T-cell (primary cell): Measurements from ENCODE around the gene CALM1. TPM values are rescaled to one million over a fixed set of nuclear protein-coding genes. Genes with fewer than 3 reads are reported as not detected.

Experiments used
- ATAC-seq, 4 experiments: fragments of 200-7000 bp in 3 of 4; fragments of 150-1000 bp in 1 of 4; cut with Tn5 transposase; replicated peaks in 1 of 4; 1 replicate in 3 of 4; 2 replicates in 1 of 4; pipeline ENCODE4 v1.10.0; 2021; ENCODE audit warnings: moderate library complexity in 3 of 4, mild to moderate bottlenecking in 2 of 4, moderate number of reproducible peaks in 1 of 4
- CTCF ChIA-PET, 2 donors: fragments of 300-600 bp; sonication (Branson Sonifier 250); formaldehyde crosslinking; loops; one replicate each; lab custom pipeline; 2022; ENCODE audit warnings: antibody characterized with exemption in 2 of 2; lab: Charles Lee
- POLR2A ChIA-PET, 2 donors: fragments of 300-600 bp; sonication (Branson Sonifier 250); formaldehyde crosslinking; loops; one replicate each; lab custom pipeline; 2022; ENCODE audit warnings: antibody characterized with exemption in 2 of 2; lab: Charles Lee
- DNase-seq, 35 experiments: peaks; one replicate each; pipeline versions ENCODE4 v3.0.0 to v3.0.0-alpha.2; 2013 to 2023
- H3K27ac ChIP-seq: one replicate; pipeline ENCODE4 v1.5.1; 2013; ENCODE audit warnings: low read length
- H3K27me3 ChIP-seq, 2 experiments: replicated peaks in 1 of 2; 1 replicate in 1 of 2; 2 replicates in 1 of 2; pipeline versions ENCODE4 v1.6.1 to v1.7.0; 2013; ENCODE audit warnings: low read length in 1 of 2, mixed read lengths in 1 of 2; ENCODE audit not compliant: control insufficient read depth in 2 of 2, insufficient read depth in 2 of 2; ENCODE audit errors: extremely low read depth in 1 of 2
- H3K36me3 ChIP-seq, 2 donors: 1 replicate in 1 of 2; 2 replicates in 1 of 2; pipeline versions ENCODE4 v1.6.1 to v1.7.0; 2013; ENCODE audit warnings: low read length in 1 of 2; ENCODE audit not compliant: control insufficient read depth in 2 of 2, insufficient read depth in 1 of 2; ENCODE audit errors: extremely low read depth in 1 of 2
- H3K4me1 ChIP-seq, 2 experiments: 1 replicate in 1 of 2; 2 replicates in 1 of 2; pipeline versions ENCODE4 v1.6.1 to v1.7.0; 2013; ENCODE audit warnings: low read length in 2 of 2, mixed read lengths in 1 of 2; ENCODE audit not compliant: insufficient read depth in 2 of 2, control insufficient read depth in 1 of 2; ENCODE audit errors: extremely low read depth in 1 of 2
- H3K4me3 ChIP-seq, 2 donors: 1 replicate in 1 of 2; 2 replicates in 1 of 2; pipeline versions ENCODE4 v1.5.1 to v1.7.0; 2013; ENCODE audit warnings: mild to moderate bottlenecking in 2 of 2, low read length in 1 of 2, moderate library complexity in 1 of 2; ENCODE audit not compliant: control insufficient read depth in 1 of 2; ENCODE audit errors: extremely low read depth in 1 of 2
- H3K9me3 ChIP-seq: 2 replicates; pipeline ENCODE4 v1.7.0; 2013
- H3K27ac Mint-ChIP-seq, 2 donors: one replicate each; pipeline ENCODE4 v1.8.0; 2020 to 2021; ENCODE audit warnings: mild to moderate bottlenecking in 2 of 2, mixed read lengths in 2 of 2
- H3K27me3 Mint-ChIP-seq, 2 donors: one replicate each; pipeline ENCODE4 v1.8.0; 2021 to 2022; ENCODE audit warnings: mixed read lengths in 2 of 2
- H3K36me3 Mint-ChIP-seq: one replicate; pipeline ENCODE4 v1.8.0; 2021; ENCODE audit warnings: mixed read lengths
- H3K4me1 Mint-ChIP-seq, 3 donors: one replicate each; pipeline ENCODE4 v1.8.0; 2020 to 2022; ENCODE audit warnings: mixed read lengths in 3 of 3, mild to moderate bottlenecking in 1 of 3
- H3K4me3 Mint-ChIP-seq, 3 donors: one replicate each; pipeline ENCODE4 v1.8.0; 2020 to 2022; ENCODE audit warnings: mild to moderate bottlenecking in 3 of 3, mixed read lengths in 3 of 3, moderate library complexity in 3 of 3
- H3K9me3 Mint-ChIP-seq, 3 donors: one replicate each; pipeline ENCODE4 v1.8.0; 2020 to 2022; ENCODE audit warnings: mixed read lengths in 3 of 3
- WGBS: methylation state at CpG from one replicate; pipeline ENCODE4 v1.1.5; 2013; ENCODE audit warnings: missing lambda C conversion rate; ENCODE audit not compliant: insufficient coverage; 5-methylcytosine and 5-hydroxymethylcytosine counted together
- total RNA-seq, 35 experiments: library from RNA in 6 of 35; stranded (reverse) in 6 of 35; fragments of 120-200 nt in 1 of 35; gene quantifications; one replicate each; pipeline versions ENCODE4 v1.2.1 to v1.2.4 and lab custom pipeline; 2013 to 2026

The CALM1 gene
- total RNA-seq, 5 donors from 2014 or later (not counting 1 experiment from before 2014, with no cell fraction given), result 642 to 952 (median 674) TPM

DNA sequence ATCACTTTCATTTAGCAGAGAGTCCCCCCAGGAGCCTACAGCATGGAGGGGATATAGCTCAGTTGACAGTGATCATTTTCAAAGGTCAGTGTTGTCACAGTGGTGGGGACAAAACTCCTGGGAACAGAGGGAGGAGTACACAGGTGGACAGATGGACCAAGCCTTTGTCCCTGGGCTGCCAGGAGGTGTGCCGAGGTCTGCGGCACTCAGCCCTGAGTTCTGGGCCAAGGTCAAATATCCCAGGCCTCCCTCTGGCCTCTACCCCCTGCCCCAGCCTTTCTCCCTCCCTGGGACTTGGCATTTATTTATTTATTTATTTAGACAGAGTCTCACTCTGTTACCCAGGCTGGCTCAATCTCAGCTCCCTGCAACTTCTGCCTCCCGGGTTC lies 24.8 kb downstream of the CALM1 start:
- no peaks in the 10 kb centered on the region for H3K4me1 ChIP-seq
- Mint-ChIP-seq H3K27me3 (no peaks in the 10 kb centered on the region), H3K4me3 (no peak overlapping the region), H3K4me1 (no peaks in the 10 kb centered on the region), H3K27ac (no peak overlapping the region), H3K9me3 (no peaks in the 10 kb centered on the region), H3K36me3 (no peaks in the 10 kb centered on the region)
- ATAC-seq (no peak), DNase-seq (no peak)
- POLR2A ChIA-PET, result no interaction called here
- no peaks in the 10 kb centered on the region for H3K36me3 ChIP-seq
- H3K27me3 ChIP-seq, result peaks cover 0 to 7% of the 10 kb centered on the region in 2 experiments
- 89% methylated on average over 1 of the region's 3 CpGs for WGBS
- no peak overlapping the region for H3K4me3 ChIP-seq
- CTCF ChIA-PET, result interaction anchor here in 1 of 2 donors (0.6 kb wide), 1 partner anchor 14 kb away, joined by 4 read pairs; no protein-coding TSS in a partner anchor
- no peak overlapping the region for H3K27ac ChIP-seq
- H3K9me3 ChIP-seq, result no peaks in the 10 kb centered on the region

DNA sequence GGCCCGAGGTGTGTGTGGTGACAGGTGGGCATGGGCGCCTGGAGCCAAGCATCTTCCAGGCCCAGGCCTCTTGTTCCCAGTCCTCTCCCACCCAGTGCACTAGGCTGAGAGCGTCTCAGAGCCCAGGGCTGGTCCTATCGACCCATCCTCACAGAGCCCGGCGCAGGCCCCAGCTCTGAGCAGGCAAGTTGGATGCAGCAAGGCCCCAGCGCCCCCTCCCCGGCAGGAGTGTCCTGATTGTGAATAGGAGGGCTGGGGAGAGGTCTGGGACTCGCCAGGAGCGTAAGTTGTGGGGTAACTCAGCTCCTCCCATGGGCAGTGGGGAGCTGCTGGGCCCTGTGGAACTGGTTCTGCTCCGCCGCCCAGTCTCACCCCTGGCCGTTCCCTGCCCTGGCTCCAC lies 26.3 kb downstream of the CALM1 start:
- Histone ChIP-seq H3K27ac (no peak overlapping the region), H3K4me3 (no peak overlapping the region), H3K27me3 (peaks cover 0 to 18% of the 10 kb centered on the region in 2 experiments), H3K36me3 (no peaks in the 10 kb centered on the region), H3K4me1 (no peaks in the 10 kb centered on the region), H3K9me3 (no peaks in the 10 kb centered on the region)
- DNase-seq (no peak), ATAC-seq (no peak)
- POLR2A ChIA-PET, result no interaction called here
- Mint-ChIP-seq H3K4me3 (no peak overlapping the region), H3K9me3 (no peaks in the 10 kb centered on the region), H3K4me1 (no peaks in the 10 kb centered on the region), H3K36me3 (no peaks in the 10 kb centered on the region), H3K27me3 (no peaks in the 10 kb centered on the region), H3K27ac (no peak overlapping the region)
- CTCF ChIA-PET, result no interaction called here
- WGBS, result 87% methylated on average over 10 of the region's 13 CpGs

DNA sequence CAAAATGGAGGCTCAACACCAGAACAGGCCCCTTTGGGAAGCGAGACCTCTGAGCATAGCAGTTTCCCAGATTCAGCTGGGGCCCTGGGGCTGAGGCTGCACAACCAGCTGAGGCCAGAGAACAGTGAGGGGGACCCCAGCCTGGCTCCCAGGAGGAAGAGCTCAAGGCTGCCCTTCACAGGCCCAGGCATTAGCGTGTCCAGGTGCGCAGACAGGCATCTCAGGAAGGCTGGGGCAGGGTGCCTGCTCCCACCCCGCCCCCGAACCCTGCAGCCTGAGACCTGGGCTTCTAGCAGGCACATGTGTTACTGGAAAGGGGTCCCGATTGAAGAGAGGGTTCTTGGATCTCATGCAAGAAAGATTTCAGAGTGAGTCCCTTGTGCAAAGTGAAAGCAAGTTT lies 27.2 kb downstream of the CALM1 start:
- peaks cover 0 to 16% of the 10 kb centered on the region in 2 experiments for H3K27me3 ChIP-seq
- ChIA-PET CTCF (no interaction called here), POLR2A (no interaction called here)
- no peak overlapping the region for H3K27ac ChIP-seq
- no peaks in the 10 kb centered on the region for H3K9me3 ChIP-seq
- Mint-ChIP-seq H3K9me3 (no peaks in the 10 kb centered on the region), H3K4me3 (no peak overlapping the region), H3K4me1 (no peaks in the 10 kb centered on the region), H3K36me3 (no peaks in the 10 kb centered on the region), H3K27ac (no peak overlapping the region), H3K27me3 (no peaks in the 10 kb centered on the region)
- WGBS, result 90% methylated on average over 5 of the region's 6 CpGs
- ATAC-seq (no peak), DNase-seq (no peak)
- no peak overlapping the region for H3K4me3 ChIP-seq
- H3K36me3 ChIP-seq, result no peaks in the 10 kb centered on the region
- H3K4me1 ChIP-seq, result no peaks in the 10 kb centered on the region

DNA sequence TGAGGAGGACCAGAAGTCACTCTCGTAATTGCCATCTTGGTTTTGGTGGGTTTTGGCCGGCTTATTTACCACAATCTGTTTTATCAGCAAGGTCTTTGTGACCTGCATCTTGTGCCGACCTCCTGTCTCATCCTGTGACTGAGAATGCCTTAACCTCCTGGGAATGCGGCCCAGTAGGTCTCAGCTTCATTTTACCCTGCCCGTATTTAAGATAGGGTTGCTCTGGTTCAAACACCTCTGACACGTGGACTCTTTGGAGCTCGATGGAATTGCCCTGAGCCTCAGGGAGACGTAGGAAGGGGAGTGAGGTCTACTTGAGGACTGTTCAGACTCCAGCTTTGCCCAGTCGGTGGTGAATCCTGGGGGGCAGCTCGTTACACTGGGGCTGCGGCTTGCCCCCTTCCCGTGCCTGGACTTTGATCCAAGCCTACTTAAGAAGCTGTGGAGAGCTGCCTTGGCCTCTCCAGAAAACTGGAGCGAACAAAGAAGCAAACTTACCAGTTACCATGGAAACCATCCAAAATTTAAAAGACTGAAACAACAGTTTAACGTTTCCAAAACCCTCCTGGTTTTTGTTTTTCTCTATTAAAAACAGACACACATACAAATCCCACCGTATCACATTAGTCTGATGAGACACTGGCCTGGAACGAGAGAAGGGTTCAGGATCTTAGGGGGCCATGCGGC lies 28.0 kb downstream of the CALM1 start:
- no peak for DNase-seq
- no peaks in the 10 kb centered on the region for H3K36me3 ChIP-seq
- no peak for ATAC-seq
- H3K9me3 Mint-ChIP-seq, result no peaks in the 10 kb centered on the region
- 83% methylated on average over 11 of the region's 17 CpGs for WGBS
- no peak overlapping the region for H3K4me3 ChIP-seq
- H3K4me1 Mint-ChIP-seq, result no peaks in the 10 kb centered on the region
- H3K36me3 Mint-ChIP-seq, result no peaks in the 10 kb centered on the region
- no peaks in the 10 kb centered on the region for H3K4me1 ChIP-seq
- H3K9me3 ChIP-seq, result no peaks in the 10 kb centered on the region
- POLR2A ChIA-PET, result no interaction called here
- H3K27me3 Mint-ChIP-seq, result no peaks in the 10 kb centered on the region
- H3K27ac Mint-ChIP-seq, result no peak overlapping the region
- CTCF ChIA-PET, result no interaction called here
- no peak overlapping the region for H3K27ac ChIP-seq
- H3K27me3 ChIP-seq, result peaks cover 0 to 17% of the 10 kb centered on the region in 2 experiments
- H3K4me3 Mint-ChIP-seq, result no peak overlapping the region

DNA sequence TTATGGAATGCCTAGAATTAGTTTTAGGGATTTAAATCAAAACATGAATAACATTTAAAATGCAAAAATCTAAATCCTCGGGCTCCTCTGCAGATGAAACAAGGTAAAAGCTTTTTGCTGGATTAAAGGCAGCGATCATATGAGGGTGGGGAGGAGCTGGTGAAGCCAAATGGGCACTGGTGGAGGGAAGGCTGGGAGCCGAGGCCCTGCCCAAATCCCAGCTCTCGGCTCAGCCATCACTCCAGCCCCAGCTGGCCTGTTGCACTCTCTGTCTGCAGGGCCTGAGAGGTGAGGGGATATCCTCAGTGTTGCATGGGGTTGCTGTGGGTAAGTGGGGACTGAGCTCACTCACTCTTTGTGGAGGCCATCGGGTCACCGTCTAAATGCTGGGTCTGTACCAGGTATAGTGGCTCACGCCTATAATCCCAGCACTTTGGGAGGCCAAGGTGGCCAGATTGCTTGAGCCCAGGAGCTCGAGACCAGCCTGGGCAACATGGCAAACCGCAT lies 28.6 kb downstream of the CALM1 start:
- H3K4me1 ChIP-seq, result no peaks in the 10 kb centered on the region
- POLR2A ChIA-PET, result no interaction called here
- H3K36me3 ChIP-seq, result no peaks in the 10 kb centered on the region
- DNase-seq (no peak), ATAC-seq (no peak)
- no peaks in the 10 kb centered on the region for H3K4me1 Mint-ChIP-seq
- no peaks in the 10 kb centered on the region for H3K9me3 ChIP-seq
- no peak overlapping the region for H3K4me3 Mint-ChIP-seq
- H3K27me3 Mint-ChIP-seq, result peaks cover 0 to 2% of the 10 kb centered on the region in 2 donors
- peaks cover 0 to 19% of the 10 kb centered on the region in 2 experiments for H3K27me3 ChIP-seq
- H3K27ac Mint-ChIP-seq, result no peak overlapping the region
- no peaks in the 10 kb centered on the region for H3K9me3 Mint-ChIP-seq
- H3K36me3 Mint-ChIP-seq, result no peaks in the 10 kb centered on the region
- WGBS, result 76% methylated on average over 5 of the region's 9 CpGs
- H3K4me3 ChIP-seq, result no peak overlapping the region
- CTCF ChIA-PET, result interaction anchor here in 1 of 2 donors (0.5 kb wide), 1 partner anchor 119 kb away, joined by 3 read pairs; no protein-coding TSS in a partner anchor
- no peak overlapping the region for H3K27ac ChIP-seq

DNA sequence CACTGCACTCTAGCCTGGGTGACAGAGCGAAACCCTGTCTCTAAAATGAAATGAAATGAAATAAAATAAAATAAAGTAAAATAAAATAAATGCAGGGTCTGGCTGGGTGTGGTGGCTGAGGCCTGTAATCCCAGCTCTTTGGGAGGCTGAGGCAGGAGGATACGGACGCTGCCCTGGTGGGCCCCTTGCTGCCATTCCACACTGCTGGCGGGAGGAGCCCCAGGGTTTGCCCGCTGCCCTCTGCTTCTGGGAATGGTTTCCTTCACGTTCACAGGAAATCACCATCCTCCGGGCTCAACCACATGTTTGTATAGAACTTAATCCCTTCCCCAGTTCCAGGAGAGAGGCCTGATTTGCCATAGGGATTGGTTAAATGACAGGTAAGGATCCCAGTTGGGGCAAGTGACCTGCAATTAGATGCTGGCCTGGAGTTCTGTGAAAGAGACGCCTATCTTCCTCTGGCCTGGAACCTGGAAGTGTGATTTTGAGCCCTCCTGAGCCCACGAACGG lies 29.3 kb downstream of the CALM1 start:
- no peak overlapping the region for H3K27ac Mint-ChIP-seq
- Histone ChIP-seq H3K36me3 (no peaks in the 10 kb centered on the region), H3K9me3 (no peaks in the 10 kb centered on the region), H3K27ac (no peak overlapping the region), H3K27me3 (peaks cover 0 to 19% of the 10 kb centered on the region in 2 experiments), H3K4me3 (no peak overlapping the region), H3K4me1 (no peaks in the 10 kb centered on the region)
- ATAC-seq (no peak), DNase-seq (no peak)
- peaks cover 0 to 2% of the 10 kb centered on the region in 2 donors for H3K27me3 Mint-ChIP-seq
- ChIA-PET POLR2A (no interaction called here), CTCF (interaction anchor here in 1 of 2 donors (0.5 kb wide), 1 partner anchor 119 kb away, joined by 3 read pairs; no protein-coding TSS in a partner anchor)
- 92% methylated on average over 4 of the region's 10 CpGs for WGBS
- no peaks in the 10 kb centered on the region for H3K9me3 Mint-ChIP-seq
- H3K4me3 Mint-ChIP-seq, result no peak overlapping the region
- H3K36me3 Mint-ChIP-seq, result no peaks in the 10 kb centered on the region
- H3K4me1 Mint-ChIP-seq, result no peaks in the 10 kb centered on the region
